HepG2 (cell line): ENCODE data around the gene PMEL. TPM values are rescaled to one million over a fixed set of nuclear protein-coding genes. Genes with fewer than 3 reads are reported as not detected.

ENCODE experiments used
- IKZF1 ChIP-seq: fragments of 450-650 bp; IDR thresholded peaks from 2 replicates; pipeline ENCODE4 v1.7.1; 2016
- IRX3 ChIP-seq: sonication (generic); formaldehyde crosslinking; IDR thresholded peaks from 2 replicates; pipeline ENCODE4 v1.8.1; 2023; ENCODE audit warnings: mild to moderate bottlenecking, low read depth, missing genetic modification reagents, borderline replicate concordance
- MAFG ChIP-seq: sonication (generic); formaldehyde crosslinking; IDR thresholded peaks from 2 replicates; pipeline ENCODE4 v1.5.1; 2020; ENCODE audit warnings: mild to moderate bottlenecking, missing genetic modification reagents
- MXD4 ChIP-seq: IDR thresholded peaks from 2 replicates; pipeline ENCODE4 v1.6.1; 2016; ENCODE audit warnings: mild to moderate bottlenecking, missing biosample characterization, missing genetic modification reagents
- NFATC3 ChIP-seq: sonication (generic); formaldehyde crosslinking; IDR thresholded peaks from 2 replicates; pipeline ENCODE4 v1.5.1; 2020; ENCODE audit warnings: mild to moderate bottlenecking, missing genetic modification reagents
- NR2F1 ChIP-seq, 2 experiments: fragments of 450-650 bp in 1 of 2; formaldehyde crosslinking in 1 of 2; IDR thresholded peaks; 2 replicates each; pipeline versions ENCODE4 v1.5.0 to v1.6.1; 2016 to 2020; ENCODE audit warnings: mild to moderate bottlenecking in 1 of 2, missing compliant biosample characterization in 1 of 2, missing genetic modification reagents in 1 of 2, moderate library complexity in 1 of 2
- PAXIP1 ChIP-seq: sonication (generic); formaldehyde crosslinking; conservative IDR thresholded peaks from 2 replicates; pipeline ENCODE4 v1.4.0; 2020; ENCODE audit warnings: mild to moderate bottlenecking, missing genetic modification reagents, moderate library complexity
- SMC3 ChIP-seq: IDR thresholded peaks from 2 replicates; pipeline ENCODE4 v1.6.1; 2011; ENCODE audit warnings: low read length, improper control_type of control experiment
- TEAD2 ChIP-seq: sonication (generic); formaldehyde crosslinking; IDR thresholded peaks from 2 replicates; pipeline ENCODE4 v1.9.0; 2021; ENCODE audit warnings: missing genetic modification reagents
- TFAP4 ChIP-seq: sonication (generic); IDR thresholded peaks from 2 replicates; pipeline ENCODE4 v1.6.1; 2016; ENCODE audit warnings: low read depth, borderline replicate concordance
- ZNF432 ChIP-seq: sonication (generic); formaldehyde crosslinking; IDR thresholded peaks from 2 replicates; pipeline ENCODE4 v1.5.0; 2020; ENCODE audit warnings: missing genetic modification reagents, mild to moderate bottlenecking, borderline replicate concordance
- ZNF598 ChIP-seq: sonication (generic); formaldehyde crosslinking; IDR thresholded peaks from 2 replicates; pipeline ENCODE4 v1.5.1; 2020; ENCODE audit warnings: mild to moderate bottlenecking, missing genetic modification reagents, borderline replicate concordance
- ZNF670 ChIP-seq: sonication (generic); formaldehyde crosslinking; IDR thresholded peaks from 2 replicates; pipeline ENCODE4 v1.8.0; 2022; ENCODE audit warnings: mild to moderate bottlenecking, missing genetic modification reagents, borderline replicate concordance
- ZNF879 ChIP-seq: sonication (generic); formaldehyde crosslinking; IDR thresholded peaks from 2 replicates; pipeline ENCODE4 v1.8.1; 2023; ENCODE audit warnings: missing genetic modification reagents
- polyA plus RNA-seq, 8 experiments: library from polyadenylated mRNA; depleted of rRNA in 3 of 8; stranded (reverse) in 7 of 8; unstranded in 1 of 8; fragments of >200 nt; fragmentation: Illumina TruSeq in 4 of 8; extraction: Trizol in 4 of 8; gene quantifications; 2 replicates each; pipeline versions ENCODE4 v1.2.1 to v1.2.3, GENCODE V29; 2011 to 2016; ENCODE audit warnings: low read depth in 4 of 8, missing spikeins in 1 of 8, mixed read lengths in 1 of 8; ENCODE audit not compliant: insufficient read depth in 1 of 8
- total RNA-seq, 5 experiments: library from RNA; depleted of rRNA; stranded (reverse); fragments of >200 nt; fragmentation: Illumina TruSeq; extraction: Trizol; gene quantifications; 2 replicates each; pipeline ENCODE4 v1.2.3, GENCODE V29; 2016; ENCODE audit warnings: low read depth in 1 of 5
- TF ChIP-seq, protein P1 (sequence below): sonication (generic); formaldehyde crosslinking; IDR thresholded peaks from 2 replicates; pipeline ENCODE4 v1.4.0; 2020; ENCODE audit warnings: missing genetic modification reagents
- TF ChIP-seq, protein P2 (sequence below): sonication (generic); formaldehyde crosslinking; IDR thresholded peaks from 2 replicates; pipeline ENCODE4 v1.5.0; 2020; ENCODE audit warnings: mild to moderate bottlenecking, missing genetic modification reagents, borderline replicate concordance
- TF ChIP-seq, protein P3 (sequence below): sonication (generic); formaldehyde crosslinking; IDR thresholded peaks from 2 replicates; pipeline ENCODE4 v1.5.1; 2020; ENCODE audit warnings: missing genetic modification reagents, mild to moderate bottlenecking, borderline replicate concordance

Gene PMEL
- total and polyA plus RNA-seq, 2 of the 13 experiments (the other 11 are each of a cell fraction or from before 2014, with no cell fraction given) = 0.49 to 3.3 TPM

- TF ChIP-seq MXD4 (no peak), IRX3 (CRISPR knock-in tag) (0 out of 2 replicates have a peak, but pooled peaks have one; percentile 24), ZNF432 (CRISPR knock-in tag) (no peak), NR2F1 (CRISPR knock-in tag; IDR thresholded peaks at IDR 0.05) (no peak), IKZF1 (no peak), NFATC3 (CRISPR knock-in tag) (no peak), TEAD2 (CRISPR knock-in tag) (no peak), MAFG (CRISPR knock-in tag) (no peak), PAXIP1 (CRISPR knock-in tag) (no peak), ZNF670 (CRISPR knock-in tag) (no peak), SMC3 (no peak), TFAP4 (no peak), ZNF598 (CRISPR knock-in tag) (no peak), ZNF879 (CRISPR knock-in tag) (no peak)
- TF ChIP-seq, protein P1, sequence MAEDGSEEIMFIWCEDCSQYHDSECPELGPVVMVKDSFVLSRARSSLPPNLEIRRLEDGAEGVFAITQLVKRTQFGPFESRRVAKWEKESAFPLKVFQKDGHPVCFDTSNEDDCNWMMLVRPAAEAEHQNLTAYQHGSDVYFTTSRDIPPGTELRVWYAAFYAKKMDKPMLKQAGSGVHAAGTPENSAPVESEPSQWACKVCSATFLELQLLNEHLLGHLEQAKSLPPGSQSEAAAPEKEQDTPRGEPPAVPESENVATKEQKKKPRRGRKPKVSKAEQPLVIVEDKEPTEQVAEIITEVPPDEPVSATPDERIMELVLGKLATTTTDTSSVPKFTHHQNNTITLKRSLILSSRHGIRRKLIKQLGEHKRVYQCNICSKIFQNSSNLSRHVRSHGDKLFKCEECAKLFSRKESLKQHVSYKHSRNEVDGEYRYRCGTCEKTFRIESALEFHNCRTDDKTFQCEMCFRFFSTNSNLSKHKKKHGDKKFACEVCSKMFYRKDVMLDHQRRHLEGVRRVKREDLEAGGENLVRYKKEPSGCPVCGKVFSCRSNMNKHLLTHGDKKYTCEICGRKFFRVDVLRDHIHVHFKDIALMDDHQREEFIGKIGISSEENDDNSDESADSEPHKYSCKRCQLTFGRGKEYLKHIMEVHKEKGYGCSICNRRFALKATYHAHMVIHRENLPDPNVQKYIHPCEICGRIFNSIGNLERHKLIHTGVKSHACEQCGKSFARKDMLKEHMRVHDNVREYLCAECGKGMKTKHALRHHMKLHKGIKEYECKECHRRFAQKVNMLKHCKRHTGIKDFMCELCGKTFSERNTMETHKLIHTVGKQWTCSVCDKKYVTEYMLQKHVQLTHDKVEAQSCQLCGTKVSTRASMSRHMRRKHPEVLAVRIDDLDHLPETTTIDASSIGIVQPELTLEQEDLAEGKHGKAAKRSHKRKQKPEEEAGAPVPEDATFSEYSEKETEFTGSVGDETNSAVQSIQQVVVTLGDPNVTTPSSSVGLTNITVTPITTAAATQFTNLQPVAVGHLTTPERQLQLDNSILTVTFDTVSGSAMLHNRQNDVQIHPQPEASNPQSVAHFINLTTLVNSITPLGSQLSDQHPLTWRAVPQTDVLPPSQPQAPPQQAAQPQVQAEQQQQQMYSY (CRISPR knock-in tag) = no peak
- TF ChIP-seq, protein P2, sequence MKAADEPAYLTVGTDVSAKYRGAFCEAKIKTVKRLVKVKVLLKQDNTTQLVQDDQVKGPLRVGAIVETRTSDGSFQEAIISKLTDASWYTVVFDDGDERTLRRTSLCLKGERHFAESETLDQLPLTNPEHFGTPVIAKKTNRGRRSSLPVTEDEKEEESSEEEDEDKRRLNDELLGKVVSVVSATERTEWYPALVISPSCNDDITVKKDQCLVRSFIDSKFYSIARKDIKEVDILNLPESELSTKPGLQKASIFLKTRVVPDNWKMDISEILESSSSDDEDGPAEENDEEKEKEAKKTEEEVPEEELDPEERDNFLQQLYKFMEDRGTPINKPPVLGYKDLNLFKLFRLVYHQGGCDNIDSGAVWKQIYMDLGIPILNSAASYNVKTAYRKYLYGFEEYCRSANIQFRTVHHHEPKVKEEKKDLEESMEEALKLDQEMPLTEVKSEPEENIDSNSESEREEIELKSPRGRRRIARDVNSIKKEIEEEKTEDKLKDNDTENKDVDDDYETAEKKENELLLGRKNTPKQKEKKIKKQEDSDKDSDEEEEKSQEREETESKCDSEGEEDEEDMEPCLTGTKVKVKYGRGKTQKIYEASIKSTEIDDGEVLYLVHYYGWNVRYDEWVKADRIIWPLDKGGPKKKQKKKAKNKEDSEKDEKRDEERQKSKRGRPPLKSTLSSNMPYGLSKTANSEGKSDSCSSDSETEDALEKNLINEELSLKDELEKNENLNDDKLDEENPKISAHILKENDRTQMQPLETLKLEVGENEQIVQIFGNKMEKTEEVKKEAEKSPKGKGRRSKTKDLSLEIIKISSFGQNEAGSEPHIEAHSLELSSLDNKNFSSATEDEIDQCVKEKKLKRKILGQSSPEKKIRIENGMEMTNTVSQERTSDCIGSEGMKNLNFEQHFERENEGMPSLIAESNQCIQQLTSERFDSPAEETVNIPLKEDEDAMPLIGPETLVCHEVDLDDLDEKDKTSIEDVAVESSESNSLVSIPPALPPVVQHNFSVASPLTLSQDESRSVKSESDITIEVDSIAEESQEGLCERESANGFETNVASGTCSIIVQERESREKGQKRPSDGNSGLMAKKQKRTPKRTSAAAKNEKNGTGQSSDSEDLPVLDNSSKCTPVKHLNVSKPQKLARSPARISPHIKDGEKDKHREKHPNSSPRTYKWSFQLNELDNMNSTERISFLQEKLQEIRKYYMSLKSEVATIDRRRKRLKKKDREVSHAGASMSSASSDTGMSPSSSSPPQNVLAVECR (CRISPR knock-in tag) = peak; percentile 12
- TF ChIP-seq, protein P3, sequence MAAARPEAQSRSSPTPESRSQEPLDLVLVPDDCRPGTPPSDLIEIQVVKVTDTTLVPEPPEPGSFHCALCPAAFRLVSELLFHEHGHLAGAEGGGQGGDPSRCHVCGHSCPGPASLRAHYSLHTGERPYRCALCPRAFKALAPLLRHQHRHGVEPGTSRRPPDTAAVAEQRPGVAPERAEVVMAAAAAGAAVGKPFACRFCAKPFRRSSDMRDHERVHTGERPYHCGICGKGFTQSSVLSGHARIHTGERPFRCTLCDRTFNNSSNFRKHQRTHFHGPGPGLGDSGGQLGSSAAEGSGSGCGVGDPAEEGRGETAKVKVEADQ (CRISPR knock-in tag) = no peak
Measured at GRCh38 chr12:55974308-55974730, 8.5 kb upstream of the PMEL start (continued).
